Measurements from ENCODE around the gene ISY1. TPM values are rescaled to one million over a fixed set of nuclear protein-coding genes. Genes with fewer than 3 reads are reported as not detected.

Gene ISY1
- total RNA-seq, 1 experiment from 2014 or later, result 43.6 TPM

DNA sequence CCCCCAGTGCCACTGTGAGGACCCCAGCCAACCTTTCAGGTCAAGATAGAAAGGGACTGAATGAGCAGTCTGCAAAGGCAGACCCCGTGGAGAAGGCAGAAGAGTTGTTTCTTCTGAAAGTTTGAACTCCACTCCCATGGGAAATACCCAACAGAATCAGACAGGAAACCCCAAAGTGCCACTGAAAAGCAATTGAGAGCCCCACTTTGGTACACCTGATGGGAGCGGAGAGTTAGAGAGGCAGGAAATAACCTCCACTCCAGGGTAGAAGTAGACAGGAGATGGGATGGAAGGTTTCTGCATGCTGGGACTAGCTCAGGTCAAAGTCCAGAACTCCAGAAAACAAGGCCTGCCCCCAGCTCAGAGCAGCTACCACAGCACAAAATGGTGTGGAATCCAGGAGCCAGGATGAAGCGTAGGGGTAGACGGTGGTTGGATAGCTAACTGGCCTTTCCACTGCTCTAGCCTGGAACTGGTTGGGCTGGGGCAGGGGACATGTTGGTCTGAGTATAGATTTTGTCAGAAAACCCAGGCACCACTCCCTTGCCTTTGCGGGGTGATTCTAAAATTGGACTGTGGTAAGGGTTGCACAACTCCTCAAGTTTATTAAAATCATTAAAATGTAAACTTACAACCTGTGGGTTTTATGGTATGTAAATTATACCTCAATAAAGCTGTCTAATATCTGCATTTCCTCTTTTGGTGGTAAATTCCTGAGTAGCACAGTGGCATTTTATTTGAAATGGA lies 37.4 kb downstream of the ISY1 start:
- H2AFZ ChIP-seq (ENCODE audit: low read depth, low read length, poor library complexity, severe bottlenecking), result no peak overlapping the region
- peak overlapping the region; percentile 46 for H3K27ac ChIP-seq (ENCODE audit: low read depth, low read length)
- ChIA-PET POLR2A (no interaction called here), RAD21 (ENCODE audit: low non-redundant PET in 1 of 2, low total read pairs in 2 of 2, uncharacterized antibody in 2 of 2, unreplicated experiment in 2 of 2) (no interaction called here), CTCF (interaction anchor here (3.7 kb wide), 1 partner anchor 70 kb away, joined by 16 read pairs; no protein-coding TSS in a partner anchor)
- peaks cover 16 to 36% of the 10 kb centered on the region in 2 experiments for H3K4me1 ChIP-seq (ENCODE audit: control insufficient read depth in 1 of 2, insufficient read depth in 2 of 2, low read length in 2 of 2)
- no TSS peak for BruUV-seq (replicated peaks)
- DNase-seq (ENCODE audit: low read depth, low spot score) (no peak), ATAC-seq (no peak)
- no peaks in the 10 kb centered on the region for H3K27me3 ChIP-seq (ENCODE audit: insufficient read depth, low read length)
- no peaks in the 10 kb centered on the region for H3K9me3 ChIP-seq (ENCODE audit: control insufficient read depth in 1 of 2, insufficient read depth in 1 of 2, low read depth in 1 of 2, low read length in 2 of 2)
- H4K20me1 ChIP-seq (ENCODE audit: insufficient read depth), result no peaks in the 10 kb centered on the region
- TF ChIP-seq, protein P1, sequence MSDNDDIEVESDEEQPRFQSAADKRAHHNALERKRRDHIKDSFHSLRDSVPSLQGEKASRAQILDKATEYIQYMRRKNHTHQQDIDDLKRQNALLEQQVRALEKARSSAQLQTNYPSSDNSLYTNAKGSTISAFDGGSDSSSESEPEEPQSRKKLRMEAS (IDR thresholded peaks at IDR 0.05), result no peak
- TF ChIP-seq TCF7L2 (IDR thresholded peaks at IDR 0.05; ENCODE audit: borderline replicate concordance, extremely low read depth, insufficient read depth, insufficient read length) (no peak), EZH2phosphoT487 (IDR thresholded peaks at IDR 0.05; ENCODE audit: borderline replicate concordance) (no peak), SP1 (IDR thresholded peaks at IDR 0.05; ENCODE audit: low read depth) (no peak), POLR2AphosphoS5 (IDR thresholded peaks at IDR 0.05; ENCODE audit: low read depth, low read length) (no peak), POLR2A (IDR thresholded peaks at IDR 0.05; ENCODE audit: borderline replicate concordance, extremely low read depth, insufficient read depth, insufficient read length) (no peak), EGR1 (IDR thresholded peaks at IDR 0.05; ENCODE audit: low read depth) (no peak), YY1 (IDR thresholded peaks at IDR 0.05; ENCODE audit: extremely low read depth, insufficient replicate concordance, low read depth, low read length) (no peak), SIN3A (IDR thresholded peaks at IDR 0.05; ENCODE audit: low read depth) (no peak), EZH2 (IDR thresholded peaks at IDR 0.05) (no peak)
- TF ChIP-seq, protein P2, sequence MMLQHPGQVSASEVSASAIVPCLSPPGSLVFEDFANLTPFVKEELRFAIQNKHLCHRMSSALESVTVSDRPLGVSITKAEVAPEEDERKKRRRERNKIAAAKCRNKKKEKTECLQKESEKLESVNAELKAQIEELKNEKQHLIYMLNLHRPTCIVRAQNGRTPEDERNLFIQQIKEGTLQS (IDR thresholded peaks at IDR 0.05), result no peak
- TF ChIP-seq, protein P3, sequence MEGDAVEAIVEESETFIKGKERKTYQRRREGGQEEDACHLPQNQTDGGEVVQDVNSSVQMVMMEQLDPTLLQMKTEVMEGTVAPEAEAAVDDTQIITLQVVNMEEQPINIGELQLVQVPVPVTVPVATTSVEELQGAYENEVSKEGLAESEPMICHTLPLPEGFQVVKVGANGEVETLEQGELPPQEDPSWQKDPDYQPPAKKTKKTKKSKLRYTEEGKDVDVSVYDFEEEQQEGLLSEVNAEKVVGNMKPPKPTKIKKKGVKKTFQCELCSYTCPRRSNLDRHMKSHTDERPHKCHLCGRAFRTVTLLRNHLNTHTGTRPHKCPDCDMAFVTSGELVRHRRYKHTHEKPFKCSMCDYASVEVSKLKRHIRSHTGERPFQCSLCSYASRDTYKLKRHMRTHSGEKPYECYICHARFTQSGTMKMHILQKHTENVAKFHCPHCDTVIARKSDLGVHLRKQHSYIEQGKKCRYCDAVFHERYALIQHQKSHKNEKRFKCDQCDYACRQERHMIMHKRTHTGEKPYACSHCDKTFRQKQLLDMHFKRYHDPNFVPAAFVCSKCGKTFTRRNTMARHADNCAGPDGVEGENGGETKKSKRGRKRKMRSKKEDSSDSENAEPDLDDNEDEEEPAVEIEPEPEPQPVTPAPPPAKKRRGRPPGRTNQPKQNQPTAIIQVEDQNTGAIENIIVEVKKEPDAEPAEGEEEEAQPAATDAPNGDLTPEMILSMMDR (IDR thresholded peaks at IDR 0.05 in 2 of 3, conservative IDR thresholded peaks at IDR 0.05 in 1 of 3; ENCODE audit: borderline replicate concordance in 1 of 3, insufficient read depth in 1 of 3, low read depth in 2 of 3, low read length in 2 of 3), result no peak
- H3K4me2 ChIP-seq (ENCODE audit: low read length), result peak overlapping the region; percentile 2; the same call in 1 of the 2 replicates
- no peak overlapping the region for H3K4me3 ChIP-seq (replicated peaks in 1 of 2; ENCODE audit: low read depth in 1 of 2, low read length in 2 of 2)
- H3K79me2 ChIP-seq (ENCODE audit: insufficient read depth, low read length), result peaks cover 5% of the 10 kb centered on the region; the same call in 1 of the 2 replicates
- H3K9me2 ChIP-seq (ENCODE audit: insufficient read depth), result no peaks in the 10 kb centered on the region
- intact Hi-C loops (cut with micrococcal nuclease), result no loop called here
- no peak overlapping the region for H3K9ac ChIP-seq (ENCODE audit: low read length)
- no peaks in the 10 kb centered on the region for H3K36me3 ChIP-seq (ENCODE audit: control insufficient read depth in 1 of 2, insufficient read depth in 2 of 2, low read length in 2 of 2)

Data from HCT116 (cell line).